ENCODE results near the gene PAQR7.

Gene PAQR7

GRCh38 chr1:25854554-25854953 lies 21.0 kb downstream of the PAQR7 start:
- Histone ChIP-seq H3K27me3 (ENCODE audit: insufficient read depth, poor library complexity, severe bottlenecking) (no peaks in the 10 kb centered on the region), H3K27ac (replicated peaks) (no peak overlapping the region), H3K4me3 (replicated peaks; ENCODE audit: insufficient read depth, low read length) (no peak overlapping the region)
- no peak for DNase-seq (ENCODE audit: low read depth in 1 of 2, low spot score in 1 of 2)
- TF ChIP-seq GABPA (IDR thresholded peaks at IDR 0.05; ENCODE audit: low read depth) = no peak
- no peak for TF ChIP-seq SPI1 (IDR thresholded peaks at IDR 0.05; ENCODE audit: borderline replicate concordance, low read depth)
- no peak for TF ChIP-seq CTCF (IDR thresholded peaks at IDR 0.05; ENCODE audit: insufficient read depth, low read length)
- TF ChIP-seq POLR2AphosphoS5 (IDR thresholded peaks at IDR 0.05; ENCODE audit: low read depth) = no peak
- no peak for TF ChIP-seq REST (IDR thresholded peaks at IDR 0.05; ENCODE audit: insufficient replicate concordance, low read depth)

- Histone ChIP-seq H3K4me3 (replicated peaks; ENCODE audit: insufficient read depth, low read length) (no peak overlapping the region), H3K27ac (replicated peaks) (no peak overlapping the region), H3K27me3 (ENCODE audit: insufficient read depth, poor library complexity, severe bottlenecking) (no peaks in the 10 kb centered on the region)
- TF ChIP-seq CTCF (IDR thresholded peaks at IDR 0.05; ENCODE audit: insufficient read depth, low read length) = no peak
- no peak for TF ChIP-seq SPI1 (IDR thresholded peaks at IDR 0.05; ENCODE audit: borderline replicate concordance, low read depth)
- TF ChIP-seq GABPA (IDR thresholded peaks at IDR 0.05; ENCODE audit: low read depth) = no peak
- TF ChIP-seq POLR2AphosphoS5 (IDR thresholded peaks at IDR 0.05; ENCODE audit: low read depth) = no peak
- no peak for TF ChIP-seq REST (IDR thresholded peaks at IDR 0.05; ENCODE audit: insufficient replicate concordance, low read depth)
- DNase-seq (ENCODE audit: low read depth in 1 of 2, low spot score in 1 of 2) = no peak
These were observed 27.0 kb downstream of the PAQR7 start for GRCh38 chr1:25848531-25848930.

- TF ChIP-seq SPI1 (IDR thresholded peaks at IDR 0.05; ENCODE audit: borderline replicate concordance, low read depth) = no peak
- no peak for TF ChIP-seq REST (IDR thresholded peaks at IDR 0.05; ENCODE audit: insufficient replicate concordance, low read depth)
- TF ChIP-seq GABPA (IDR thresholded peaks at IDR 0.05; ENCODE audit: low read depth) = no peak
- no peak for TF ChIP-seq POLR2AphosphoS5 (IDR thresholded peaks at IDR 0.05; ENCODE audit: low read depth)
- no peak for TF ChIP-seq CTCF (IDR thresholded peaks at IDR 0.05; ENCODE audit: insufficient read depth, low read length)
- no peaks in the 10 kb centered on the region for H3K27me3 ChIP-seq (ENCODE audit: insufficient read depth, poor library complexity, severe bottlenecking)
- no peak for DNase-seq (ENCODE audit: low read depth in 1 of 2, low spot score in 1 of 2)
- no peak overlapping the region for H3K27ac ChIP-seq (replicated peaks)
- H3K4me3 ChIP-seq (replicated peaks; ENCODE audit: insufficient read depth, low read length) = no peak overlapping the region
These were observed 27.6 kb downstream of the PAQR7 start for GRCh38 chr1:25847929-25848328.
